ENCODE measurements around the gene SMDT1. TPM values are rescaled to one million over a fixed set of nuclear protein-coding genes. Genes with fewer than 3 reads are reported as not detected.

SMDT1 gene
- 0.81 and 7.8 TPM in 2 replicates for total RNA-seq

GRCh38 chr22:42079319-42080251 lies at the start of gene SMDT1:
TSS of gene SMDT1 (plus strand) at chr22:42079700. CDS start at chr22:42079769, 69 bp downstream.

GRCh38 chr22:42070517-42071422 lies 8.7 kb upstream of the SMDT1 start, which contains the start of gene NAGA:
TSS of gene NAGA (minus strand) at chr22:42070812. CDS start at chr22:42070297, 515 bp downstream.

DNA sequence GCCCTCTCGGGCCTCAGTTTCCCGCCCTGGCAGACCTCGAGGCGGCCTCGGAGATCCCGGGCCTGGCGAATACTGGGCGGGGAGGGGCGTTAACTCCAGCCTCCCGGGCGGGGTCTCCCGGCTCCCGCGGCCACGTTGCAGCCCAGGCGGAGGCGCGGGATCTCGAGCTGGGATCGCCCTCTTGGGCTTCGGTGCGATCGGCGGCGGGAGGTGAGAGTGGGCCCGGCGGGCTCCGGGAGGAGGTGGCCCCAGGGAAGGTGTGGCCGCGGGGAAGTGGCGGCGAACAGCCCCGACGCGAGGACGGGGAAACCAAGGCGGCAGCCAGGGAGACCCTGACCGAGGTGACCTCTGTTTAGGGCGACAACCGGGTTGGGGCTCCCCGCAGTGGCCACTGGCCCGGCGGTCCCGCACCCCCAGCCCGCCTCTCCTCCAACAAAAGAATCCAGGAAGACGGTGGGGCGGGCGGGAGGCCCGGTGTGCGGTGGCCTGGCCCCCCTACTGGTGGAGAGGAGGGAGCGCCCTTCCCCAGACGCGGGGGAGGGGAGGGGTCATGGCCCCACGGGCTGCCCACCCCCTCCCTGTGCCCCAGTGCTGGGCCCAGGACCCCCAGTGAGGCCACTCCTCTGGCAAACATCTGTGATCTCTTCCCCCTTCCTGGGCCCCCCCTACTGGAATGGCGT lies 5.2 kb upstream of the SMDT1 start, which contains the start of gene PHETA2:
Gene PHETA2, plus strand, starts transcription at position 117 of the 680 bp plus-strand sequence. CDS start 3,046 bp downstream, outside the sequence.

GRCh38 chr22:42090596-42091454 lies 11.3 kb downstream of the SMDT1 start, which contains the start of gene NDUFA6:
TSS of gene NDUFA6 (minus strand) at chr22:42090772. CDS start at chr22:42090744, 28 bp downstream.

GRCh38 chr22:42130639-42131431 lies 51.3 kb downstream of the SMDT1 start, which contains the start of gene CYP2D6:
TSS of gene CYP2D6 (minus strand) at chr22:42130810. CDS start at chr22:42130791, 19 bp downstream.

Other genes starting within 250 kb of the SMDT1 start
- 36.5 and 58.2 TPM in 2 replicates for gene SREBF2, start 246.6 kb upstream of the SMDT1 start, total RNA-seq
- gene SHISA8, start 164.6 kb upstream of the SMDT1 start, total RNA-seq: not detected in 2 replicates
- not detected in 2 replicates for gene TNFRSF13C, start 152.9 kb upstream of the SMDT1 start, total RNA-seq
- 3.7 and 9.6 TPM in 2 replicates for gene CENPM, start 132.5 kb upstream of the SMDT1 start, total RNA-seq
- gene SEPTIN3, start 110.3 kb upstream of the SMDT1 start, total RNA-seq: not detected in 2 replicates
- gene WBP2NL, start 80.9 kb upstream of the SMDT1 start, total RNA-seq: not detected in 2 replicates
- gene NAGA, start 8.9 kb upstream of the SMDT1 start, total RNA-seq: 22.6 and 24.6 TPM in 2 replicates
- gene PHETA2, start 5.5 kb upstream of the SMDT1 start, total RNA-seq: 15.4 and 17.3 TPM in 2 replicates
- gene NDUFA6, start 11.1 kb downstream of the SMDT1 start, total RNA-seq: 37.7 and 42.4 TPM in 2 replicates
- gene CYP2D6, start 51.1 kb downstream of the SMDT1 start, total RNA-seq: 0.18 TPM in 1 of 2 replicates, not detected in the other
- gene TCF20, start 191.0 kb downstream of the SMDT1 start, total RNA-seq: 14.1 and 17.8 TPM in 2 replicates